HFF-Myc (cell line): Measurements from ENCODE around the gene TMEM138.

ENCODE experiments used
- DNase-seq: peaks from one replicate; pipeline ENCODE4 v3.0.0-alpha.2; 2011; ENCODE audit warnings: low read depth; ENCODE audit errors: extremely low read depth
- H3K4me3 ChIP-seq: replicated peaks from 2 replicates; pipeline ENCODE4 v1.5.1; 2011; ENCODE audit warnings: low read depth, mild to moderate bottlenecking, control low read depth, low read length
- TF ChIP-seq, protein P1 (sequence below): IDR thresholded peaks from 2 replicates; pipeline ENCODE4 v1.5.1; 2012; ENCODE audit warnings: mild to moderate bottlenecking, low read depth, low read length, control low read depth; ENCODE audit errors: missing control alignments

The TMEM138 gene

DNA sequence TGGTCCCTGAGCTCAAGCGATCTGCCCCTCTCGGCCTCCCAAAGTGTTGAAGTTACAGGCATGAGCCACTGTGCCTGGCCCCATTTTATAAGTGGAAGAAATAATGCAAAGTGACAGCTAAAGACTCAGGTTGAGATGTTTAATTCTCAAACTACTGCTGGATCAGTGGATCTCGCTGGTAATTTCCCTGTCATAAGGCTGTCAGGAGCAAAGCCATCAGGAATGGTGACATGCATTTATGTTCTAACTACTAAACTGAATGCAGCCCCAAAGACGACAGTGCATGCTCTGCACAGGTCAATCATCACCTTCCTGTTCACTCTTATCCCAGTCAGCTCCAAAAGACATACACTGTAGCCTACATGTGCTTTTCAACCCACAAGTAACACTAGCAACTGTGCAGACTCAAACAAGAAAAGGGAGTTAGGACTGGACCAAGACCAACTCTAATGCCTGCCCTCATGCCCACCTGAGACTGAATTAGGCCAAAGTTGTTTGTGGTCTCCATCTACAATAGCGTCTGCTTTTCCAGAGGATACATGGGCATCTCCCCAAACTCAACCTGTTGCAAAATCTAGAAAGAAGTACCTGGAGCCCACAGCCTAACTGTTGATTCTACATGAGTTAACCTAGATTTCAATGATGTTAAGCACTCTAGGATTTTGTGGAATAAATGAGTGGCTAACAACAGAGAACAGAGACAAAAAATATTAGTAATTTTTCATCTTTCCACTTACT is 45.0 kb downstream of the TMEM138 start:
- no peak for DNase-seq
- no peak overlapping the region for H3K4me3 ChIP-seq
- TF ChIP-seq, protein P1, sequence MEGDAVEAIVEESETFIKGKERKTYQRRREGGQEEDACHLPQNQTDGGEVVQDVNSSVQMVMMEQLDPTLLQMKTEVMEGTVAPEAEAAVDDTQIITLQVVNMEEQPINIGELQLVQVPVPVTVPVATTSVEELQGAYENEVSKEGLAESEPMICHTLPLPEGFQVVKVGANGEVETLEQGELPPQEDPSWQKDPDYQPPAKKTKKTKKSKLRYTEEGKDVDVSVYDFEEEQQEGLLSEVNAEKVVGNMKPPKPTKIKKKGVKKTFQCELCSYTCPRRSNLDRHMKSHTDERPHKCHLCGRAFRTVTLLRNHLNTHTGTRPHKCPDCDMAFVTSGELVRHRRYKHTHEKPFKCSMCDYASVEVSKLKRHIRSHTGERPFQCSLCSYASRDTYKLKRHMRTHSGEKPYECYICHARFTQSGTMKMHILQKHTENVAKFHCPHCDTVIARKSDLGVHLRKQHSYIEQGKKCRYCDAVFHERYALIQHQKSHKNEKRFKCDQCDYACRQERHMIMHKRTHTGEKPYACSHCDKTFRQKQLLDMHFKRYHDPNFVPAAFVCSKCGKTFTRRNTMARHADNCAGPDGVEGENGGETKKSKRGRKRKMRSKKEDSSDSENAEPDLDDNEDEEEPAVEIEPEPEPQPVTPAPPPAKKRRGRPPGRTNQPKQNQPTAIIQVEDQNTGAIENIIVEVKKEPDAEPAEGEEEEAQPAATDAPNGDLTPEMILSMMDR, result no peak

DNA sequence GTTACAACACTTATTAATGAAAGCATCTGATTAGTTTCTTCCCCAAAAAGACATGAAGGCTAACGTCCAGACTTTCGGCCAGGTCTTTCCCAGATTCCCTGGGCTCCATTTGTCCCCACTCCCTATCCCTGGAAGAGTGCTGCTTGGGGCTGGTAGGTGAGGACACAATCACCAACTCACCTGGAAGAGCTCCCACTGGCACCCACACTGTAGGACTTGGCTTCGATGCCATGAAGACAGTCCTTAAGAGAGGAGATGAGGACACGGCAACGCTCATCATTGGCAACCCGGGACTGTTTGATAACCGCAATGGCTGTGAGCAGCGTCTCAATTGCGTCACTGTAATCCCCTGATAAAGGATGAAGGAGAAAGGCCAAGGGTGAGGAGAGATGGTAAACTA is 49.4 kb downstream of the TMEM138 start:
- TF ChIP-seq, protein P1, result no peak
- DNase-seq, result no peak
- no peak overlapping the region for H3K4me3 ChIP-seq

DNA sequence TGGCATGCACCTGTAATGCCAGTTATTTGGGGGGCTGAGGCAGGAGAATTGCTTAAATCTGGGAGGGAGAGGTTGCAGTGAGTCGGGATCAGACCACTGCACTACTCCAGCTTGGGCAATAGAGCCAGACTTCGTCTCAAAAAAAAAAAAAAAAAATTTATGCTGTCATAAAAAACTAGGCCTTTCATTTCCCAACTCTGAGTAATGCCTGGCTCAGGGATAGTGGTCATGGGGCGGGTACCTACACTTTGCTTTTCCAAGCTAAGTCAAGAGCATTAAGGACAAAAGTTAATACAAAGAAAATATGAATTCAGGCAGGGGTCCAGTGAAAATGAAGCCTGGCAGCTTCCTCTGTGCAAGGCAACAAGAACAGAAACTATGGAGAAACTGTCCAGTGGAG is 51.3 kb downstream of the TMEM138 start:
- TF ChIP-seq, protein P1, result no peak
- no peak for DNase-seq
- no peak overlapping the region for H3K4me3 ChIP-seq

DNA sequence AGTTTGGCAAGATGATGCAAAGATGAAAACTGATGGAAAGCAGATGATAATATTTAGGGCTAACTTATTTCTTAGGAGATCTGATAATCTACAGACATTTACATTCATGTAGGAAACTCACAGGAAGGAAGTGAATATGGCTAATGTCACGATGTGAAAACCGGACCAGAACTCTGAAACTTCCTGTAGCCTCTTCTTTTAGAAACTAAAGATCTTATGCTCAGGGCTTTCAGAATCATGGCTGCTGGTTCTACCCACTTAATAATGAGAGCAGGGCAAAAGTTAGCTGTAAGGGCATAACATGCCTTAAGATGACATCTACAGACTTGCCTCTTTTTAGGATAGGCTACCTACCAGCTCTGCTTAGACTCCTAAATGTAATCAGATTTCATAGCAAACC is 52.4 kb downstream of the TMEM138 start:
- no peak overlapping the region for H3K4me3 ChIP-seq
- TF ChIP-seq, protein P1, result no peak

DNA sequence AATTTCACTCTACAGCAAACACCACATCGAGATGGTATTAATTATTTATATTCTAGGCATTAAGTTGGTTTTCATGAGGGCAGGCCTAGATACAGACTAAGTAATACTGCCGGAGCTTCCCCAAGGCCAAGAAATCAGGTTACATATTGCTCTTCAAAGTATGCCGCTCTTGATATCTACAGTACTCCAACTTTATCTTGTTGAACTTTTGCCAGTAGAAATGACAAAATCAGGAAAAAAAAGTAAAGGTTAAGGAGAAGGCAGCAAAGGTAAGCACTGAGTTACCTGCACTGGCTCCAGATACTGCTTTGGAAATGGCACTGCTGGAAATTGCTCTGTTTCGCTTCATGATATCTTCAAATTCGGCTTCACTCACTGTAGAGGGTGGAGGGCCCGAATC is 53.2 kb downstream of the TMEM138 start:
- no peak overlapping the region for H3K4me3 ChIP-seq
- TF ChIP-seq, protein P1, result no peak
- no peak for DNase-seq

More for the DNA sequence above, 52.4 kb downstream of the TMEM138 start:
- no peak for DNase-seq

DNA sequence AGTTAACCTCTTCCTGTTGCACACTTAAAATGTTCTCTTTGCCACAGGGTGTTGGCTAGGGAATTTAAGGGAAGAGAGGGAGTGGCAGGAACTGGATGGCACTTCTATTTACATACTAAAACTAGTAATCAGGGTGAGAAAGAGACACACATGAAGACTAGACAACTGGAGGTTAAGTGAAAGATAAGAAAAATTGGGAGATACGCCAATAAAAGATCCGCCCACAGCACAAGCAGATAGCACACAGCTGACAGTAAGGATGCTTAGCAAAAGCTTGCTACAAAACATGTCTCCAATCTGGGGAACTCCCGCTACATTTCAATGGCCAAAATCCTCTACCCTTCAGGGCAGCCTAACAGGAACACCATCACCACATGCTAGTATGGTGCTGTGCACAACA is 54.8 kb downstream of the TMEM138 start:
- no peak overlapping the region for H3K4me3 ChIP-seq
- DNase-seq, result no peak

More for the DNA sequence above, 54.8 kb downstream of the TMEM138 start:
- TF ChIP-seq, protein P1, result no peak
